K562 (cell line): Measurements from ENCODE around the gene MINK1. TPM values are rescaled to one million over a fixed set of nuclear protein-coding genes. Genes with fewer than 3 reads are reported as not detected.

Experiments used
- ARID1B ChIP-seq: fragments of 450-650 bp; IDR thresholded peaks from 2 replicates; pipeline ENCODE4 v1.6.1; 2016; ENCODE audit warnings: antibody characterized with exemption, mild to moderate bottlenecking, inconsistent platforms
- ARID3A ChIP-seq: IDR thresholded peaks from 2 replicates; pipeline ENCODE4 v1.6.1; 2012; ENCODE audit warnings: low read depth, low read length, improper control_type of control experiment, borderline replicate concordance
- FOXJ3 ChIP-seq: sonication (generic); formaldehyde crosslinking; IDR thresholded peaks from 2 replicates; pipeline ENCODE4 v1.4.0; 2020; ENCODE audit warnings: mild to moderate bottlenecking, missing genetic modification reagents
- GTF2B ChIP-seq: IDR thresholded peaks from 2 replicates; pipeline ENCODE4 v1.6.1; 2011; ENCODE audit not compliant: insufficient read length; ENCODE audit errors: extremely low read depth
- HNRNPH1 ChIP-seq: fragments of 200-400 bp; formaldehyde crosslinking; optimal IDR thresholded peaks from 2 replicates; pipeline ENCODE3; 2017; ENCODE audit warnings: low read depth, mild to moderate bottlenecking, low read length, moderate library complexity
- MYNN ChIP-seq, 2 experiments: sonication (generic); formaldehyde crosslinking in 1 of 2; IDR thresholded peaks; 2 replicates each; pipeline versions ENCODE4 v1.5.0 to v1.6.1; 2016 to 2020; ENCODE audit warnings: antibody characterized with exemption in 1 of 2, missing genetic modification reagents in 1 of 2
- NELFE ChIP-seq: IDR thresholded peaks from 2 replicates; pipeline ENCODE4 v1.6.1; 2011; ENCODE audit warnings: mild to moderate bottlenecking; ENCODE audit not compliant: insufficient read depth, insufficient read length
- NFATC3 ChIP-seq: fragments of 450-650 bp; IDR thresholded peaks from 2 replicates; pipeline ENCODE4 v1.6.1; 2017; ENCODE audit warnings: mild to moderate bottlenecking
- PCBP1 ChIP-seq: fragments of 200-400 bp; formaldehyde crosslinking; IDR thresholded peaks from 2 replicates; pipeline ENCODE4 v1.6.1; 2018; ENCODE audit warnings: mild to moderate bottlenecking, low read depth, low read length; ENCODE audit not compliant: poor library complexity, severe bottlenecking
- PHB ChIP-seq: fragments of 250-450 bp; sonication (Bioruptor Pico); IDR thresholded peaks from 2 replicates; pipeline ENCODE4 v1.5.0; 2021
- RBM15 ChIP-seq: fragments of 200-400 bp; formaldehyde crosslinking; IDR thresholded peaks from 2 replicates; pipeline ENCODE4 v1.6.1; 2018; ENCODE audit warnings: mild to moderate bottlenecking, low read length, moderate library complexity; ENCODE audit not compliant: insufficient read depth
- SLC30A9 ChIP-seq: fragments of 250-450 bp; sonication (Bioruptor Pico); IDR thresholded peaks from 2 replicates; pipeline ENCODE4 v1.8.0; 2022; ENCODE audit warnings: mild to moderate bottlenecking, moderate library complexity
- TAF15 ChIP-seq: fragments of 200-400 bp; formaldehyde crosslinking; IDR thresholded peaks from 2 replicates; pipeline ENCODE4 v1.6.1; 2017; ENCODE audit warnings: mild to moderate bottlenecking, low read depth, low read length, moderate library complexity
- ZFP36 ChIP-seq: fragments of 150-350 bp; IDR thresholded peaks from 2 replicates; pipeline ENCODE4 v1.6.1; 2018; ENCODE audit warnings: low read length, low read depth; ENCODE audit not compliant: partially characterized antibody
- ZNF511 ChIP-seq: sonication (generic); formaldehyde crosslinking; IDR thresholded peaks from 2 replicates; pipeline ENCODE4 v1.8.0; 2022; ENCODE audit warnings: mild to moderate bottlenecking, missing genetic modification reagents
- polyA plus RNA-seq, 8 experiments: library from polyadenylated mRNA; depleted of rRNA in 4 of 8; stranded (reverse) in 5 of 8; unstranded in 3 of 8; fragments of >200 nt; fragmentation: Nextera tagmentation in 2 of 8; fragmentation: Illumina TruSeq in 1 of 8; extraction: Ambion mirVana in 2 of 8; extraction: Trizol in 1 of 8; gene quantifications; 2 replicates each; pipeline versions ENCODE4 v1.2.1 to v1.2.3, GENCODE V29; 2011 to 2014; ENCODE audit warnings: inconsistent platforms in 1 of 8, missing spikeins in 1 of 8
- total RNA-seq, 7 experiments: library from RNA; depleted of rRNA in 6 of 7; stranded (reverse); fragments of >200 nt in 6 of 7; fragmentation: Illumina TruSeq in 2 of 7; extraction: Trizol in 2 of 7; gene quantifications; 2 replicates each; pipeline versions ENCODE4 v1.2.1 to v1.2.3, GENCODE V29; 2011 to 2021; ENCODE audit warnings: low replicate concordance in 1 of 7

MINK1 gene
- total and polyA plus RNA-seq, 9 of the 15 experiments (the other 6 are each of a cell fraction or from before 2014, with no cell fraction given), result 0.11 to 54.2 (median 14.9) TPM

- no peak for TF ChIP-seq ARID3A
- no peak for TF ChIP-seq NFATC3
- no peak for TF ChIP-seq ZNF511 (CRISPR knock-in tag)
- no peak for TF ChIP-seq GTF2B
- peak; percentile 51; the same call in 1 of the 2 replicates for TF ChIP-seq MYNN (IDR thresholded peaks at IDR 0.05)
- TF ChIP-seq MYNN (CRISPR knock-in tag; IDR thresholded peaks at IDR 0.05), result no peak
- TF ChIP-seq PCBP1, result no peak
- no peak for TF ChIP-seq RBM15
- TF ChIP-seq ARID1B, result peak; percentile 63; the same call in 1 of the 2 replicates
- no peak for TF ChIP-seq TAF15
- TF ChIP-seq HNRNPH1, result no peak
- TF ChIP-seq SLC30A9 (CRISPR knock-in tag), result no peak
- no peak for TF ChIP-seq NELFE
- TF ChIP-seq FOXJ3, result no peak
- TF ChIP-seq ZFP36, result no peak
- TF ChIP-seq PHB (CRISPR knock-in tag), result no peak
Observed at GRCh38 chr17:4945176-4945943, 112.2 kb downstream of the MINK1 start (continued).
